Mucosa of stomach (tissue), 1 donor: ENCODE measurements around the gene TSPAN5.
"Not testable (repeated sequence)": the region's sequence is repeated elsewhere in the genome, so short reads cannot be mapped to it uniquely, and the experiment has no call there.

Experiments used
- H3K27me3 ChIP-seq: one replicate; pipeline ENCODE4 v1.7.0; 2013; ENCODE audit warnings: mild to moderate bottlenecking, low read length; ENCODE audit not compliant: control insufficient read depth, insufficient read depth
- H3K36me3 ChIP-seq: one replicate; pipeline ENCODE4 v1.7.0; 2013; ENCODE audit warnings: low read length; ENCODE audit not compliant: control insufficient read depth, insufficient read depth
- H3K4me1 ChIP-seq: one replicate; pipeline ENCODE4 v1.7.0; 2013; ENCODE audit warnings: mild to moderate bottlenecking, low read length; ENCODE audit not compliant: control insufficient read depth, insufficient read depth
- H3K4me3 ChIP-seq: one replicate; pipeline ENCODE4 v1.7.0; 2013; ENCODE audit warnings: low read length
- H3K9ac ChIP-seq: one replicate; pipeline ENCODE4 v1.7.0; 2013; ENCODE audit warnings: mild to moderate bottlenecking, low read length, moderate library complexity
- H3K9me3 ChIP-seq: one replicate; pipeline ENCODE4 v1.7.0; 2013; ENCODE audit warnings: mild to moderate bottlenecking, low read length, moderate library complexity; ENCODE audit not compliant: control insufficient read depth
- donor health status: Pancreatic carcinoma.

The TSPAN5 gene

GRCh38 chr4:98480535-98480934 is 177.9 kb downstream of the TSPAN5 start:
- Histone ChIP-seq H3K9me3 (no peaks in the 10 kb centered on the region), H3K27me3 (no peaks in the 10 kb centered on the region), H3K4me3 (no peak overlapping the region), H3K4me1 (peaks cover 42% of the 10 kb centered on the region), H3K36me3 (no peaks in the 10 kb centered on the region), H3K9ac (no peak overlapping the region)

GRCh38 chr4:98479590-98479989 is 178.8 kb downstream of the TSPAN5 start:
- H3K36me3 ChIP-seq, H3K9me3 ChIP-seq, H3K4me3 ChIP-seq, H3K27me3 ChIP-seq, H3K9ac ChIP-seq: not testable (repeated sequence)
- peaks cover 41% of the 10 kb centered on the region for H3K4me1 ChIP-seq

GRCh38 chr4:98476891-98477290 is 181.5 kb downstream of the TSPAN5 start:
- Histone ChIP-seq H3K4me3 (no peak overlapping the region), H3K9ac (no peak overlapping the region), H3K4me1 (peaks cover 16% of the 10 kb centered on the region), H3K27me3 (no peaks in the 10 kb centered on the region), H3K36me3 (no peaks in the 10 kb centered on the region), H3K9me3 (no peaks in the 10 kb centered on the region)

GRCh38 chr4:98474408-98474844 is 184.0 kb downstream of the TSPAN5 start:
- H3K36me3 ChIP-seq, result no peaks in the 10 kb centered on the region

GRCh38 chr4:98473046-98473445 is 185.4 kb downstream of the TSPAN5 start:
- Histone ChIP-seq H3K9me3 (no peaks in the 10 kb centered on the region), H3K4me1 (peaks cover 10% of the 10 kb centered on the region), H3K27me3 (no peaks in the 10 kb centered on the region), H3K36me3 (no peaks in the 10 kb centered on the region), H3K9ac (no peak overlapping the region), H3K4me3 (no peak overlapping the region)

More at GRCh38 chr4:98474408-98474844, 184.0 kb downstream of the TSPAN5 start:
- Histone ChIP-seq H3K4me3 (no peak overlapping the region), H3K9ac (no peak overlapping the region), H3K9me3 (no peaks in the 10 kb centered on the region), H3K4me1 (peaks cover 5% of the 10 kb centered on the region), H3K27me3 (no peaks in the 10 kb centered on the region)

- Histone ChIP-seq H3K9me3 (no peaks in the 10 kb centered on the region), H3K36me3 (no peaks in the 10 kb centered on the region), H3K4me1 (peaks cover 10% of the 10 kb centered on the region), H3K9ac (no peak overlapping the region), H3K27me3 (no peaks in the 10 kb centered on the region), H3K4me3 (no peak overlapping the region)
These were observed 187.6 kb downstream of the TSPAN5 start for GRCh38 chr4:98470831-98471230.

GRCh38 chr4:98470366-98470765 is 188.0 kb downstream of the TSPAN5 start:
- Histone ChIP-seq H3K4me1 (peaks cover 10% of the 10 kb centered on the region), H3K27me3 (no peaks in the 10 kb centered on the region), H3K36me3 (no peaks in the 10 kb centered on the region), H3K9ac (no peak overlapping the region), H3K9me3 (no peaks in the 10 kb centered on the region), H3K4me3 (no peak overlapping the region)

- H3K36me3 ChIP-seq, result no peaks in the 10 kb centered on the region
- no peaks in the 10 kb centered on the region for H3K9me3 ChIP-seq
- H3K27me3 ChIP-seq, result no peaks in the 10 kb centered on the region
- H3K4me1 ChIP-seq, result peaks cover 10% of the 10 kb centered on the region
- no peak overlapping the region for H3K4me3 ChIP-seq
- H3K9ac ChIP-seq, result no peak overlapping the region
These were observed 188.6 kb downstream of the TSPAN5 start for GRCh38 chr4:98469771-98470170.

GRCh38 chr4:98468709-98469108 is 189.7 kb downstream of the TSPAN5 start:
- Histone ChIP-seq H3K27me3 (no peaks in the 10 kb centered on the region), H3K4me3 (no peak overlapping the region), H3K4me1 (peaks cover 10% of the 10 kb centered on the region)

GRCh38 chr4:98467627-98468072 is 190.8 kb downstream of the TSPAN5 start:
- H3K36me3 ChIP-seq, result no peaks in the 10 kb centered on the region
- no peaks in the 10 kb centered on the region for H3K27me3 ChIP-seq
- peaks cover 10% of the 10 kb centered on the region for H3K4me1 ChIP-seq
- H3K9ac ChIP-seq, result peak overlapping the region; percentile 54
- H3K4me3 ChIP-seq, result no peak overlapping the region
- no peaks in the 10 kb centered on the region for H3K9me3 ChIP-seq

More at GRCh38 chr4:98468709-98469108, 189.7 kb downstream of the TSPAN5 start:
- Histone ChIP-seq H3K9me3 (no peaks in the 10 kb centered on the region), H3K9ac (no peak overlapping the region), H3K36me3 (no peaks in the 10 kb centered on the region)

GRCh38 chr4:98466868-98467599 is 191.4 kb downstream of the TSPAN5 start:
- H3K9me3 ChIP-seq, result no peaks in the 10 kb centered on the region
- no peaks in the 10 kb centered on the region for H3K36me3 ChIP-seq
- H3K9ac ChIP-seq, result no peak overlapping the region
- H3K4me3 ChIP-seq, result no peak overlapping the region
- peaks cover 10% of the 10 kb centered on the region for H3K4me1 ChIP-seq
- no peaks in the 10 kb centered on the region for H3K27me3 ChIP-seq

GRCh38 chr4:98462487-98462886 is 195.9 kb downstream of the TSPAN5 start:
- H3K4me3 ChIP-seq, result no peak overlapping the region
- no peaks in the 10 kb centered on the region for H3K9me3 ChIP-seq
- H3K27me3 ChIP-seq, result no peaks in the 10 kb centered on the region
- H3K9ac ChIP-seq, result no peak overlapping the region
- H3K36me3 ChIP-seq, result no peaks in the 10 kb centered on the region
- no peaks in the 10 kb centered on the region for H3K4me1 ChIP-seq
